KOPT-K1 (cell line): ENCODE results near the gene SOX3.

ENCODE experiments used
- H3K27ac ChIP-seq: fragments of 200-600 bp; sonication (generic); 2 replicates; pipeline ENCODE4 v1.5.1; 2016; ENCODE audit warnings: antibody characterized with exemption, mild to moderate bottlenecking, low read depth, low read length; ENCODE audit not compliant: poor library complexity, severe bottlenecking
- H3K36me3 ChIP-seq: fragments of 200-600 bp; sonication (generic); 2 replicates; pipeline ENCODE4 v1.5.1; 2017; ENCODE audit warnings: antibody characterized with exemption, mild to moderate bottlenecking, low read length, moderate library complexity; ENCODE audit not compliant: insufficient read depth
- H3K9me3 ChIP-seq: fragments of 200-600 bp; sonication (generic); 2 replicates; pipeline ENCODE4 v1.5.1; 2017; ENCODE audit warnings: antibody characterized with exemption, low read length, mild to moderate bottlenecking; ENCODE audit not compliant: insufficient read depth, poor library complexity, severe bottlenecking

SOX3 gene

GRCh38 chrX:140503714-140504351 lies 1.0 kb downstream of the SOX3 start:
- H3K36me3 ChIP-seq, result no peaks in the 10 kb centered on the region
- peaks cover 11% of the 10 kb centered on the region for H3K9me3 ChIP-seq
- no peak overlapping the region for H3K27ac ChIP-seq

- no peaks in the 10 kb centered on the region for H3K36me3 ChIP-seq
- H3K9me3 ChIP-seq, result peaks cover 11% of the 10 kb centered on the region
- no peak overlapping the region for H3K27ac ChIP-seq
Observed at GRCh38 chrX:140503238-140503601, 1.6 kb downstream of the SOX3 start.

GRCh38 chrX:140502491-140503237 lies 2.2 kb downstream of the SOX3 start:
- H3K36me3 ChIP-seq, result no peaks in the 10 kb centered on the region
- H3K9me3 ChIP-seq, result peaks cover 11% of the 10 kb centered on the region
- no peak overlapping the region for H3K27ac ChIP-seq

- Histone ChIP-seq H3K27ac (no peak overlapping the region), H3K9me3 (peaks cover 11% of the 10 kb centered on the region), H3K36me3 (no peaks in the 10 kb centered on the region)
Observed at GRCh38 chrX:140501940-140502468, 2.9 kb downstream of the SOX3 start.

- H3K9me3 ChIP-seq, result peaks cover 11% of the 10 kb centered on the region
- H3K36me3 ChIP-seq, result no peaks in the 10 kb centered on the region
- no peak overlapping the region for H3K27ac ChIP-seq
Observed at GRCh38 chrX:140501321-140501720, 3.5 kb downstream of the SOX3 start.

GRCh38 chrX:140500441-140500840 lies 4.4 kb downstream of the SOX3 start:
- H3K9me3 ChIP-seq, result peaks cover 2% of the 10 kb centered on the region
- no peaks in the 10 kb centered on the region for H3K36me3 ChIP-seq
- H3K27ac ChIP-seq, result no peak overlapping the region

GRCh38 chrX:140495739-140496138 lies 9.1 kb downstream of the SOX3 start:
- no peaks in the 10 kb centered on the region for H3K9me3 ChIP-seq
- no peaks in the 10 kb centered on the region for H3K36me3 ChIP-seq
- H3K27ac ChIP-seq, result no peak overlapping the region

GRCh38 chrX:140492066-140492994 lies 12.5 kb downstream of the SOX3 start:
- Histone ChIP-seq H3K36me3 (no peaks in the 10 kb centered on the region), H3K27ac (no peak overlapping the region), H3K9me3 (no peaks in the 10 kb centered on the region)

GRCh38 chrX:140480765-140481164 lies 24.1 kb downstream of the SOX3 start:
- Histone ChIP-seq H3K9me3 (no peaks in the 10 kb centered on the region), H3K36me3 (no peaks in the 10 kb centered on the region), H3K27ac (no peak overlapping the region)

GRCh38 chrX:140477987-140478386 lies 26.9 kb downstream of the SOX3 start:
- Histone ChIP-seq H3K27ac (no peak overlapping the region), H3K9me3 (peaks cover 14% of the 10 kb centered on the region), H3K36me3 (no peaks in the 10 kb centered on the region)

GRCh38 chrX:140475025-140475424 lies 29.8 kb downstream of the SOX3 start:
- Histone ChIP-seq H3K9me3 (peaks cover 14% of the 10 kb centered on the region), H3K27ac (no peak overlapping the region), H3K36me3 (no peaks in the 10 kb centered on the region)

- no peaks in the 10 kb centered on the region for H3K36me3 ChIP-seq
- no peak overlapping the region for H3K27ac ChIP-seq
- no peaks in the 10 kb centered on the region for H3K9me3 ChIP-seq
Observed at GRCh38 chrX:140467211-140467610, 37.7 kb downstream of the SOX3 start.
